Progenitor cell of endocrine pancreas (in vitro differentiated cells): Measurements from ENCODE around the gene KRTAP10-2. TPM values are rescaled to one million over a fixed set of nuclear protein-coding genes. Genes with fewer than 3 reads are reported as not detected.

Experiments used
- DNase-seq: peaks from one replicate; pipeline ENCODE4 v3.0.0; 2021; ENCODE audit warnings: low spot score; ENCODE audit not compliant: unreplicated experiment
- H3K27ac Mint-ChIP-seq: 2 replicates; pipeline ENCODE4 v1.8.0; 2021; ENCODE audit warnings: mild to moderate bottlenecking, moderate library complexity, mixed read lengths
- H3K27me3 Mint-ChIP-seq: 2 replicates; pipeline ENCODE4 v1.8.0; 2021; ENCODE audit warnings: mixed read lengths
- H3K36me3 Mint-ChIP-seq: 2 replicates; pipeline ENCODE4 v1.8.0; 2022; ENCODE audit warnings: mixed read lengths; ENCODE audit not compliant: insufficient read depth
- H3K4me1 Mint-ChIP-seq: 2 replicates; pipeline ENCODE4 v1.8.0; 2021; ENCODE audit warnings: low read depth, mixed read lengths
- H3K4me3 Mint-ChIP-seq: 2 replicates; pipeline ENCODE4 v1.8.0; 2021; ENCODE audit warnings: low read depth, mild to moderate bottlenecking, moderate library complexity, mixed read lengths
- H3K9me3 Mint-ChIP-seq: 2 replicates; pipeline ENCODE4 v1.8.0; 2021; ENCODE audit warnings: low read depth, mixed read lengths
- total RNA-seq: library from RNA; stranded (reverse); gene quantifications from 2 replicates; pipeline ENCODE4 v1.2.1, GENCODE V29; 2021
- TF ChIP-seq, protein P1 (sequence below): fragments of 200-600 bp; sonication (generic); IDR thresholded peaks from one replicate; pipeline ENCODE4 v1.5.0; 2021; ENCODE audit warnings: antibody characterized with exemption, mild to moderate bottlenecking; ENCODE audit not compliant: unreplicated experiment

The KRTAP10-2 gene
- total RNA-seq, 1 donor from 2014 or later = not detected

DNA sequence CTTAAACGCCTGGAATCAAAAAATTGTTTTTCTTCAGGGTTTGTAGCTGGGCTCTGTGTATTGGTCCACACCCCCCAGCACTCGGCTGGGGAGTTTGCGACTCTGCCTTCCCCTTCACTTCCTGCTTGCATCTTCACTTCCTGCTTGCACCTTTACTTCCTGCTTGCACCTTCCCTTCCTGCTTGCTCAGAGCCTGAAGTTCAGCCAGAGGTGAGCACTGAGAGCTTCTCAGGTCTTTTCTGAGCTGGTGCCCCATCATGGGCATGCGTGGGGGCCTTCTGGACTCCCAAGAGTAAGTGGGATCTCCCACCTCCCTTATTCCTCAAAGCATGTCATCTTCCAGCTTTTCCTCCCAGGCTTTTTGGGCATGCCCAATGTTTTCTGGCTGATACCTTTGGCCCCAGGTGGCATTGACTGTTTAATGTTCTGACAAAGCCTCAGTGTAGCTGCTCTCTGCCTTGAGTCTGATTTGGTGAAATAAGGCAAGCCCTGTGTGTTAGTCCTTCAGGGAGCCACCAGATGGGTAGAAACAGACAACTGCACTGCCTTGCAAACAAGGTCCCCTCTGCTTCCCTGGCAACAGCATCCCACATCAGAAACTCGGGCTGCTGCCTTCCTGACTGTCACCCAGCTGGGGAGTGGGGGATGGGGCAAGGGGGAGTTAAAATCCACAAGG is 3.5 kb downstream of the KRTAP10-2 start:
- Mint-ChIP-seq H3K36me3 (peaks cover 4% of the 10 kb centered on the region), H3K9me3 (peaks cover 18% of the 10 kb centered on the region), H3K4me1 (peaks cover 16% of the 10 kb centered on the region), H3K27ac (no peak overlapping the region), H3K27me3 (peaks cover 1% of the 10 kb centered on the region), H3K4me3 (no peak overlapping the region)
- TF ChIP-seq, protein P1, sequence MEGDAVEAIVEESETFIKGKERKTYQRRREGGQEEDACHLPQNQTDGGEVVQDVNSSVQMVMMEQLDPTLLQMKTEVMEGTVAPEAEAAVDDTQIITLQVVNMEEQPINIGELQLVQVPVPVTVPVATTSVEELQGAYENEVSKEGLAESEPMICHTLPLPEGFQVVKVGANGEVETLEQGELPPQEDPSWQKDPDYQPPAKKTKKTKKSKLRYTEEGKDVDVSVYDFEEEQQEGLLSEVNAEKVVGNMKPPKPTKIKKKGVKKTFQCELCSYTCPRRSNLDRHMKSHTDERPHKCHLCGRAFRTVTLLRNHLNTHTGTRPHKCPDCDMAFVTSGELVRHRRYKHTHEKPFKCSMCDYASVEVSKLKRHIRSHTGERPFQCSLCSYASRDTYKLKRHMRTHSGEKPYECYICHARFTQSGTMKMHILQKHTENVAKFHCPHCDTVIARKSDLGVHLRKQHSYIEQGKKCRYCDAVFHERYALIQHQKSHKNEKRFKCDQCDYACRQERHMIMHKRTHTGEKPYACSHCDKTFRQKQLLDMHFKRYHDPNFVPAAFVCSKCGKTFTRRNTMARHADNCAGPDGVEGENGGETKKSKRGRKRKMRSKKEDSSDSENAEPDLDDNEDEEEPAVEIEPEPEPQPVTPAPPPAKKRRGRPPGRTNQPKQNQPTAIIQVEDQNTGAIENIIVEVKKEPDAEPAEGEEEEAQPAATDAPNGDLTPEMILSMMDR = no peak
- DNase-seq = peak; percentile 2

DNA sequence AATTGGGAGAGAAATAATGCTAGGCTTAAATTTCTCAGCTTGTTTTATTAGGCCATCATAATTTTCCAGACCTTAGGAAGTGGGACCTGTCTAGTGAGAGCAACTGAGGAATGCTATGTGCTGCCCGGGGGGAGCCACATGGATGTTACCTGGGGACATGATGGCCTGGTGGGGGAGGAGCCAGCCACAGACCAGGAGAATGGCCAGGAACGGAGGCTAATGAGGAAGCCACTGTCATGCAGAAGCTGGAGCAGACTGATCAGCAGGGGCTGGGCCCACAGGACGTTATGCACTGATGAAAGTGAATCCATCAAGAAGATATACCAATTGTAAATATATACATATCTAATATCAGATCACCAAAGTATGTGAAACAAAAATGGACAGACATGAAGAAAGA is 6.7 kb downstream of the KRTAP10-2 start:
- peaks cover 4% of the 10 kb centered on the region for H3K36me3 Mint-ChIP-seq
- H3K9me3 Mint-ChIP-seq = peaks cover 18% of the 10 kb centered on the region
- H3K4me3 Mint-ChIP-seq = no peak overlapping the region
- TF ChIP-seq, protein P1 = no peak
- H3K4me1 Mint-ChIP-seq = peaks cover 14% of the 10 kb centered on the region
- no peak for DNase-seq
- no peaks in the 10 kb centered on the region for H3K27me3 Mint-ChIP-seq
- H3K27ac Mint-ChIP-seq = no peak overlapping the region

DNA sequence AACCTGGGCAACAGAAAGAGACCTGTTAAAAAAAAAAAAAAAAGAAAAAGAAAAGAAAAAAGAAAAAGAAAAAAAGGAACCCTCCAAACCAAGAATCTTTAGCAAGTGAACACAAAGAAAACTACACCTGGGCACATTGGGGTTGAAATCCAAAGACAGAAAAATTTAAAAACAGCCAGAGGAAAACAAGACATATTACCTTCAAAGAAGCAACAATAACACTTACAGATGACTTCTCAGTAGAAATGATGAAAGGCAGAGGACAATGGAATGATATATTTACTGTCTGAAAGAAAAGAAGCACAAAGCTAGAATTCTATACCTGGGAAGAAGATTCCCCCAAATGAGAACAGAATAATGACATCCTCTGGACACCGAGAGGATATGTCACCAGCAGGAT is 8.6 kb downstream of the KRTAP10-2 start:
- Mint-ChIP-seq H3K27me3 (no peaks in the 10 kb centered on the region), H3K4me1 (no peaks in the 10 kb centered on the region), H3K27ac (no peak overlapping the region), H3K36me3 (peaks cover 4% of the 10 kb centered on the region), H3K9me3 (peaks cover 17% of the 10 kb centered on the region), H3K4me3 (no peak overlapping the region)
- DNase-seq = no peak
- TF ChIP-seq, protein P1 = no peak

DNA sequence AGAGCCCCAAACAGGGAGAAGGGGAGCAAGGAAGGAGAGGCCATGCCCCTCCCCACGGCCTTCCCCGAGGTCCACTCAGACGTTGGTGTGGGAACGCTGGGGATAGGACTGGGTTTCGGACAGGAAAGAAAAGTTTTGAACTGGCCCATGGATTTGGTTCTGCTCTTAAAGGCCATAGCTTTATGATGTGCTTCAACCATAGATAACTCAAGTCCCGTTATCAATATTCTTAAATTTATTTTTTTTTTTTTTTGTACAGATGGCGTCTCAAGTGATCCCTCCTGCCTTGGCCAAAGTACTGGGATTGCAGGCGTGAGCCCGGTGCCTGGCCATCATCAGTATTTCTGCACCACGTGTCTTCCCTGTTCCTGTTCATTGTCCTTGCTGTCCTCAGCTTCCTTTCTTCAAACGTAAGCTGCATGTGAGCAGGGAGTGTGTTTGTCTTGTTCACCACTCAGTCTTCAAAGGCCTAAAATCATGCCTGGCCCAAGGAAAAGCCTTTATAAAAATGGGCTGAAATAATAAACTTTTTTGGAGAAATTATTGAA is 10.5 kb downstream of the KRTAP10-2 start:
- H3K36me3 Mint-ChIP-seq = no peaks in the 10 kb centered on the region
- TF ChIP-seq, protein P1 = no peak
- H3K27ac Mint-ChIP-seq = no peak overlapping the region
- no peak overlapping the region for H3K4me3 Mint-ChIP-seq
- no peak for DNase-seq
- H3K9me3 Mint-ChIP-seq = peaks cover 5% of the 10 kb centered on the region
- H3K4me1 Mint-ChIP-seq = no peaks in the 10 kb centered on the region
- no peaks in the 10 kb centered on the region for H3K27me3 Mint-ChIP-seq

DNA sequence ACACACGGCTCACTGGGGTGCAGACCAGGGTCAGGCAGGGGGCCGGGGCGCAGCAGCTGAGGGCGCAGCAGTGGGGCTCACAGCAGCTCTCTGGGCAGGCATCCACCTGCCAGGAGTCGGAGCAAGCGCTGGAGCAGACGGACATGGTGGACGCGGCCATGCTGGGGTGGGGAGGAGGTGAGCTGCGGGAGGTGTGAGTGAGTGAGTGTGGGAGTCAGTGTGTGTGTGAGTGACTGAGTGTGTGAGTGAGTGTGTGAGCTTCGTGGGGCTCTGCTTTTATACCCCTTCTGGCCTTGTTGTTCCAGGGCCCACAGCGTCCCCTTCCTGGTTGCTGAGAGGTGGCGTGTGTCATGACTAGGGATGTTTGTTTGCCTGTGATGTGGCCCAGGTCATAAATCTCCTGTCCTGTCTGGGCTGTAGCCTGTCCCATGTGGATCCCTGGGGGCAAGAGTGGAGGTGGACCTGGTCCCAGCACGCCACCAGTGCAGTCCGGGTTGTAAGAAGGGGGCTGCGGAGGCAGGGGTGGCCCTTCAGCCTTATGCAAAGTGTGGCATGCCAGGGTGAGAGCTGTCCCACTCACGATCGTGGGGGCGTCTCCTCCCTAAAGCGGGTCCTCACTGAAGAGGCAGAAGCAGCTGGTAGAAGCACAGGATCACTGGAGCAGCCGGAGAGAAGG is 11.2 kb downstream of the KRTAP10-2 start, which contains the start of gene KRTAP10-1:
KRTAP10-1 (minus strand) TSS at position 205 of the 676 bp plus-strand sequence; CDS start at position 160, 45 bp downstream.
- Mint-ChIP-seq H3K27me3 (no peaks in the 10 kb centered on the region), H3K4me1 (no peaks in the 10 kb centered on the region), H3K9me3 (no peaks in the 10 kb centered on the region), H3K36me3 (no peaks in the 10 kb centered on the region), H3K4me3 (no peak within 1 kb of the TSS), H3K27ac (no peak within 1 kb of the TSS)
- peak; percentile 5 for DNase-seq
- TF ChIP-seq, protein P1 = no peak
